IPS-18c (cell line): Measurements from ENCODE around the gene GRIP2.

ENCODE experiments used
- H3K4me3 ChIP-seq: 2 replicates; pipeline ENCODE4 v1.7.0; 2013; ENCODE audit warnings: low read depth, mild to moderate bottlenecking, low read length, moderate library complexity; ENCODE audit not compliant: insufficient read depth
- H3K9me3 ChIP-seq: one replicate; pipeline ENCODE4 v1.6.1; 2013; ENCODE audit warnings: mild to moderate bottlenecking, low read length, moderate library complexity; ENCODE audit not compliant: control insufficient read depth, insufficient read depth

GRIP2 gene

GRCh38 chr3:14445773-14446172 lies 94.4 kb downstream of the GRIP2 start:
- Histone ChIP-seq H3K4me3 (no peak overlapping the region), H3K9me3 (no peaks in the 10 kb centered on the region)

- Histone ChIP-seq H3K9me3 (no peaks in the 10 kb centered on the region), H3K4me3 (no peak overlapping the region)
Measured at GRCh38 chr3:14444380-14444779, 95.8 kb downstream of the GRIP2 start.

- H3K4me3 ChIP-seq = no peak overlapping the region
- H3K9me3 ChIP-seq = no peaks in the 10 kb centered on the region
Measured at GRCh38 chr3:14441920-14442300, 98.2 kb downstream of the GRIP2 start.

- H3K9me3 ChIP-seq = no peaks in the 10 kb centered on the region
- no peak overlapping the region for H3K4me3 ChIP-seq
Measured at GRCh38 chr3:14441240-14441919, 98.8 kb downstream of the GRIP2 start.

- no peaks in the 10 kb centered on the region for H3K9me3 ChIP-seq
Measured at GRCh38 chr3:14440531-14441239, 99.5 kb downstream of the GRIP2 start.

GRCh38 chr3:14440168-14440518 lies 100.0 kb downstream of the GRIP2 start:
- no peak overlapping the region for H3K4me3 ChIP-seq
- no peaks in the 10 kb centered on the region for H3K9me3 ChIP-seq

More at GRCh38 chr3:14440531-14441239, 99.5 kb downstream of the GRIP2 start:
- no peak overlapping the region for H3K4me3 ChIP-seq

GRCh38 chr3:14439501-14440167 lies 100.5 kb downstream of the GRIP2 start:
- Histone ChIP-seq H3K9me3 (no peaks in the 10 kb centered on the region), H3K4me3 (no peak overlapping the region)
